ENCODE results near the gene MS4A6E.

MS4A6E gene

DNA sequence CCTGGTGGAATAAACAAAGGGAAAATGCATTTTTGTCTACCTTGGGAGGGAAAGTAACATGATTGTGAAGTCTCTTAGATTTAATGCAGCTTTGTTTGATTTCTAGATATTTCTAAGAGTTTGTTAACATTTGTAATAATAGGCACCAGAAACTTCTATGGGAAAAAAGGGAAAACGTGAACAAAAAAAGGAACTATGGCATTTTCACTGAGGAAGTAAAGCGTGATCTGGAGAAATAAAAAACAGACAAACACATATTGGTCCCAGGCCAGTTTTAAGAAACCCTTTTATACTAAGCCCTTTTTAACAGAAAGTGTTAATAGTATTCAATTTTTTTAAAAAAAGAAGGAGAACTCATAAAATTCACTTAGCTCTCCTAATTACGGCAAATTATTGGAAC is 44.3 kb downstream of the MS4A6E start:
- Histone ChIP-seq H2AFZ (ENCODE audit: low read depth) (no peak overlapping the region), H4K20me1 (ENCODE audit: insufficient read depth) (no peaks in the 10 kb centered on the region), H3K9ac (no peak overlapping the region), H3K27ac (no peak overlapping the region), H3K4me3 (IDR thresholded peaks at IDR 0.05; ENCODE audit: insufficient read depth, low read depth, low read length) (no peak overlapping the region), H3K36me3 (ENCODE audit: insufficient read depth) (no peaks in the 10 kb centered on the region), H3K27me3 (ENCODE audit: insufficient read depth, low read depth) (no peaks in the 10 kb centered on the region), H3K79me2 (ENCODE audit: insufficient read depth, low read depth) (no peaks in the 10 kb centered on the region), H3K4me1 (ENCODE audit: low read depth, poor library complexity, severe bottlenecking) (peaks cover 13% of the 10 kb centered on the region), H3K4me2 (no peak overlapping the region)
- TF ChIP-seq, protein P1, sequence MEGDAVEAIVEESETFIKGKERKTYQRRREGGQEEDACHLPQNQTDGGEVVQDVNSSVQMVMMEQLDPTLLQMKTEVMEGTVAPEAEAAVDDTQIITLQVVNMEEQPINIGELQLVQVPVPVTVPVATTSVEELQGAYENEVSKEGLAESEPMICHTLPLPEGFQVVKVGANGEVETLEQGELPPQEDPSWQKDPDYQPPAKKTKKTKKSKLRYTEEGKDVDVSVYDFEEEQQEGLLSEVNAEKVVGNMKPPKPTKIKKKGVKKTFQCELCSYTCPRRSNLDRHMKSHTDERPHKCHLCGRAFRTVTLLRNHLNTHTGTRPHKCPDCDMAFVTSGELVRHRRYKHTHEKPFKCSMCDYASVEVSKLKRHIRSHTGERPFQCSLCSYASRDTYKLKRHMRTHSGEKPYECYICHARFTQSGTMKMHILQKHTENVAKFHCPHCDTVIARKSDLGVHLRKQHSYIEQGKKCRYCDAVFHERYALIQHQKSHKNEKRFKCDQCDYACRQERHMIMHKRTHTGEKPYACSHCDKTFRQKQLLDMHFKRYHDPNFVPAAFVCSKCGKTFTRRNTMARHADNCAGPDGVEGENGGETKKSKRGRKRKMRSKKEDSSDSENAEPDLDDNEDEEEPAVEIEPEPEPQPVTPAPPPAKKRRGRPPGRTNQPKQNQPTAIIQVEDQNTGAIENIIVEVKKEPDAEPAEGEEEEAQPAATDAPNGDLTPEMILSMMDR (conservative IDR thresholded peaks at IDR 0.05; ENCODE audit: low read depth, low read length), result no peak

DNA sequence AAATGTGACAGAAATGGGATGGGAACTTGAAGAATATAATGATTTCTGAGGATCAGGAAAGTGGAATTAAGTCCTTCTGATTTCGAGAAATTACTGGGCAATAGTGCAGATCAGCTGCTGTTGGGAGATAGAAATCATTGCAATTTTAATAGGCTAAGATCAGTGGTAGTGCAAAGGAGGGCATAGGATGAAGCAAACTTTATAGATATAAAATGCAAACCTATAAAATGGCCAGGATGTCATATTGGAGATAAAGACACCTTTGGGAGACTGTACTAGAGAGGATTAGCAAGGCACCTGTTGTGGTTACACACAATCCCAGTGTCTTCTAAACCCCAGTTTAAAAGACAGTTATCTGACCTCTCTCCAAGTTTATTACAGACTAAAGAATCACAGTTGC is 44.8 kb downstream of the MS4A6E start:
- H3K4me2 ChIP-seq, result no peak overlapping the region
- TF ChIP-seq, protein P1 (conservative IDR thresholded peaks at IDR 0.05; ENCODE audit: low read depth, low read length), result no peak
- no peak overlapping the region for H2AFZ ChIP-seq (ENCODE audit: low read depth)
- no peaks in the 10 kb centered on the region for H3K36me3 ChIP-seq (ENCODE audit: insufficient read depth)
- no peak overlapping the region for H3K4me3 ChIP-seq (IDR thresholded peaks at IDR 0.05; ENCODE audit: insufficient read depth, low read depth, low read length)
- H4K20me1 ChIP-seq (ENCODE audit: insufficient read depth), result no peaks in the 10 kb centered on the region
- H3K9ac ChIP-seq, result no peak overlapping the region
- H3K27ac ChIP-seq, result no peak overlapping the region
- peaks cover 8% of the 10 kb centered on the region for H3K4me1 ChIP-seq (ENCODE audit: low read depth, poor library complexity, severe bottlenecking)
- no peaks in the 10 kb centered on the region for H3K27me3 ChIP-seq (ENCODE audit: insufficient read depth, low read depth)
- H3K79me2 ChIP-seq (ENCODE audit: insufficient read depth, low read depth), result no peaks in the 10 kb centered on the region

DNA sequence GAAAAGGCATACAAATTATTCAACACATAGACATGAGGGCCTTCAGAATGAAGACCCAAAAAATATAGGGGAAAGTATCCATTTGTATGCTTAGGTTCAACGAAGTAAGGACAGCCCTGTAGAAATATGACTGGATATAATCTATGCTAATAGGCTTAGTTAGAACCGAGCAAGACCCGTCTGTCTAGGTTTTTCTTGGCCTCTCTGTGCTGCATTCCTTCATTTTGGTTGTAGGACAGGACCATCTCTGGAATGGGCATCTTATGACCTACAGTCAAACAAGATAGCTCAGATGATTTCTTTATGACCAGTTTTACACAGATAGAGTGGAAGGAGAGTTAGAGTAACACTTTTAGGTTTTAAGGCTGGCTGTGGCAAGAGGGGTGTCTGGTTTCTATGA is 45.7 kb downstream of the MS4A6E start:
- H3K4me3 ChIP-seq (IDR thresholded peaks at IDR 0.05; ENCODE audit: insufficient read depth, low read depth, low read length), result no peak overlapping the region
- no peaks in the 10 kb centered on the region for H4K20me1 ChIP-seq (ENCODE audit: insufficient read depth)
- TF ChIP-seq, protein P1 (conservative IDR thresholded peaks at IDR 0.05; ENCODE audit: low read depth, low read length), result no peak
- no peaks in the 10 kb centered on the region for H3K79me2 ChIP-seq (ENCODE audit: insufficient read depth, low read depth)
- no peak overlapping the region for H3K4me2 ChIP-seq
- no peak overlapping the region for H3K9ac ChIP-seq
- no peaks in the 10 kb centered on the region for H3K36me3 ChIP-seq (ENCODE audit: insufficient read depth)
- no peak overlapping the region for H2AFZ ChIP-seq (ENCODE audit: low read depth)
- no peak overlapping the region for H3K27ac ChIP-seq
- no peaks in the 10 kb centered on the region for H3K27me3 ChIP-seq (ENCODE audit: insufficient read depth, low read depth)
- H3K4me1 ChIP-seq (ENCODE audit: low read depth, poor library complexity, severe bottlenecking), result no peaks in the 10 kb centered on the region

DNA sequence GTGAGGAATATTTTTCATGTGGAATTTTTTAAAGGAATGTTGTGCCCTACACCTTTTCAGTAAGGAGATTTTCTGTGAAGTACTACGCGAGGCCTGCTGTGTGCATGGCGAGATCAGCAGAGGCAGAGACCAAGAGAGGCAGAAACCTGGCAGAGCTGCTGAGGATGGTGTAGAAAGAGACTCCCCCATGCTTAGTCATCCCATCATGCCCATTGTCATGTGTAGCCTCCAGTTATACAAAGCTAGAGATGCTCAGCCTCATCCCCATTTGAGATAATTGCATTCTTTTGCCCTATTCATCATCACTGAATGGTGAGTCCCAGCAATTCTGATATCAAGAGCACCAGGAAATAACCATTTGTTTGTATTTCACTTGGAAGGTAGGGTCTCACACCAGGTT is 48.3 kb downstream of the MS4A6E start:
- Histone ChIP-seq H3K9ac (no peak overlapping the region), H4K20me1 (ENCODE audit: insufficient read depth) (no peaks in the 10 kb centered on the region), H3K4me1 (ENCODE audit: low read depth, poor library complexity, severe bottlenecking) (no peaks in the 10 kb centered on the region), H3K36me3 (ENCODE audit: insufficient read depth) (no peaks in the 10 kb centered on the region), H2AFZ (ENCODE audit: low read depth) (no peak overlapping the region), H3K4me3 (IDR thresholded peaks at IDR 0.05; ENCODE audit: insufficient read depth, low read depth, low read length) (no peak overlapping the region), H3K79me2 (ENCODE audit: insufficient read depth, low read depth) (no peaks in the 10 kb centered on the region), H3K27me3 (ENCODE audit: insufficient read depth, low read depth) (no peaks in the 10 kb centered on the region), H3K27ac (no peak overlapping the region), H3K4me2 (no peak overlapping the region)
- TF ChIP-seq, protein P1 (conservative IDR thresholded peaks at IDR 0.05; ENCODE audit: low read depth, low read length), result no peak

Measured in KMS-11 (cell line).